HepG2 (cell line): Measurements from ENCODE around the gene LBX2. TPM values are rescaled to one million over a fixed set of nuclear protein-coding genes. Genes with fewer than 3 reads are reported as not detected.

Experiments used
- ASH2L ChIP-seq: fragments of 300-600, 200-600 bp; sonication (generic); IDR thresholded peaks from 2 replicates; pipeline ENCODE4 v1.7.0; 2017; ENCODE audit warnings: low read depth, mild to moderate bottlenecking, moderate library complexity, mixed read lengths, low read length; ENCODE audit not compliant: insufficient read length
- BORCS8-MEF2B ChIP-seq: sonication (generic); formaldehyde crosslinking; IDR thresholded peaks from 2 replicates; pipeline ENCODE4 v1.8.0; 2022; ENCODE audit warnings: mild to moderate bottlenecking, missing genetic modification reagents
- CEBPG ChIP-seq: IDR thresholded peaks from 2 replicates; pipeline ENCODE4 v1.6.1; 2016
- FOXO4 ChIP-seq: sonication (generic); formaldehyde crosslinking; conservative IDR thresholded peaks from 2 replicates; pipeline ENCODE4 v1.8.1; 2023; ENCODE audit warnings: missing genetic modification reagents
- MTA1 ChIP-seq: sonication (generic); formaldehyde crosslinking; IDR thresholded peaks from 2 replicates; pipeline ENCODE4 v1.4.0; 2020; ENCODE audit warnings: missing genetic modification reagents, mild to moderate bottlenecking, borderline replicate concordance
- NCOA1 ChIP-seq: sonication (generic); formaldehyde crosslinking; IDR thresholded peaks from 2 replicates; pipeline ENCODE4 v1.9.0; 2021; ENCODE audit warnings: missing genetic modification reagents
- SALL2 ChIP-seq: sonication (generic); formaldehyde crosslinking; IDR thresholded peaks from 2 replicates; pipeline ENCODE4 v1.8.1; 2023; ENCODE audit warnings: mild to moderate bottlenecking, missing genetic modification reagents, inconsistent platforms
- SMAD3 ChIP-seq: sonication (generic); formaldehyde crosslinking; IDR thresholded peaks from 2 replicates; pipeline ENCODE4 v1.4.0; 2020; ENCODE audit warnings: missing genetic modification reagents
- SP1 ChIP-seq, 2 experiments: fragments of 450-650 bp in 1 of 2; sonication (generic) in 1 of 2; formaldehyde crosslinking in 1 of 2; IDR thresholded peaks; 2 replicates each; pipeline versions ENCODE4 v1.4.0 to v1.6.1; 2016 to 2020; ENCODE audit warnings: missing genetic modification reagents in 1 of 2
- TAF15 ChIP-seq: fragments of 200-400 bp; formaldehyde crosslinking; IDR thresholded peaks from one replicate; pipeline ENCODE4 v1.6.1; 2018; ENCODE audit warnings: mild to moderate bottlenecking, low read depth, low read length; ENCODE audit not compliant: poor library complexity, severe bottlenecking
- TERF1 ChIP-seq: sonication (generic); formaldehyde crosslinking; IDR thresholded peaks from 2 replicates; pipeline ENCODE4 v1.8.0; 2022; ENCODE audit warnings: mild to moderate bottlenecking, missing genetic modification reagents, moderate library complexity
- THAP7 ChIP-seq: sonication (generic); formaldehyde crosslinking; IDR thresholded peaks from 2 replicates; pipeline ENCODE4 v1.8.1; 2023; ENCODE audit warnings: mild to moderate bottlenecking, missing genetic modification reagents
- TIGD3 ChIP-seq: sonication (generic); formaldehyde crosslinking; IDR thresholded peaks from 2 replicates; pipeline ENCODE4 v1.5.1; 2020; ENCODE audit warnings: mild to moderate bottlenecking, missing genetic modification reagents, borderline replicate concordance
- ZBTB7B ChIP-seq: sonication (generic); formaldehyde crosslinking; IDR thresholded peaks from 2 replicates; pipeline ENCODE4 v1.4.0; 2020; ENCODE audit warnings: missing genetic modification reagents
- ZNF280D ChIP-seq: sonication (generic); formaldehyde crosslinking; IDR thresholded peaks from 2 replicates; pipeline ENCODE4 v1.5.1; 2020; ENCODE audit warnings: mild to moderate bottlenecking, missing genetic modification reagents
- ZNF367 ChIP-seq: sonication (generic); formaldehyde crosslinking; IDR thresholded peaks from 2 replicates; pipeline ENCODE4 v1.4.0; 2020; ENCODE audit warnings: missing genetic modification reagents, borderline replicate concordance
- ZNF496 ChIP-seq: sonication (generic); formaldehyde crosslinking; IDR thresholded peaks from 2 replicates; pipeline ENCODE4 v1.8.1; 2023; ENCODE audit warnings: mild to moderate bottlenecking, moderate library complexity, missing genetic modification reagents; ENCODE audit not compliant: insufficient replicate concordance
- ZNF501 ChIP-seq: sonication (generic); formaldehyde crosslinking; IDR thresholded peaks from 2 replicates; pipeline ENCODE4 v1.5.1; 2020; ENCODE audit warnings: mild to moderate bottlenecking, moderate library complexity, missing genetic modification reagents
- ZNF576 ChIP-seq: sonication (generic); formaldehyde crosslinking; IDR thresholded peaks from 2 replicates; pipeline ENCODE4 v1.4.0; 2020; ENCODE audit warnings: mild to moderate bottlenecking, missing genetic modification reagents
- ZNF691 ChIP-seq: sonication (generic); formaldehyde crosslinking; IDR thresholded peaks from 2 replicates; pipeline ENCODE4 v1.4.0; 2020; ENCODE audit warnings: missing genetic modification reagents, low read depth, mild to moderate bottlenecking, borderline replicate concordance
- polyA plus RNA-seq, 8 experiments: library from polyadenylated mRNA; depleted of rRNA in 3 of 8; stranded (reverse) in 7 of 8; unstranded in 1 of 8; fragments of >200 nt; fragmentation: Illumina TruSeq in 4 of 8; extraction: Trizol in 4 of 8; gene quantifications; 2 replicates each; pipeline versions ENCODE4 v1.2.1 to v1.2.3, GENCODE V29; 2011 to 2016; ENCODE audit warnings: low read depth in 4 of 8, missing spikeins in 1 of 8, mixed read lengths in 1 of 8; ENCODE audit not compliant: insufficient read depth in 1 of 8
- total RNA-seq, 5 experiments: library from RNA; depleted of rRNA; stranded (reverse); fragments of >200 nt; fragmentation: Illumina TruSeq; extraction: Trizol; gene quantifications; 2 replicates each; pipeline ENCODE4 v1.2.3, GENCODE V29; 2016; ENCODE audit warnings: low read depth in 1 of 5

LBX2 gene
- total and polyA plus RNA-seq, 2 of the 13 experiments (the other 11 are each of a cell fraction or from before 2014, with no cell fraction given), result 6.4 to 8.1 TPM

- TF ChIP-seq TERF1 (no peak), ZBTB7B (CRISPR knock-in tag) (peak; percentile 90), MTA1 (no peak; the same call in 1 of the 2 replicates), ZNF691 (CRISPR knock-in tag) (peak; percentile 63; the same call in 1 of the 2 replicates), ZNF576 (CRISPR knock-in tag) (no peak), ZNF501 (CRISPR knock-in tag) (peak; percentile 92), NCOA1 (CRISPR knock-in tag) (peak; percentile 78; the same call in 1 of the 2 replicates), SP1 (IDR thresholded peaks at IDR 0.05) (no peak), SP1 (CRISPR knock-in tag; IDR thresholded peaks at IDR 0.05) (peak; percentile 77), CEBPG (CRISPR knock-in tag) (peak; percentile 3; the same call in 1 of the 2 replicates), TAF15 (peak; percentile 55), BORCS8-MEF2B (CRISPR knock-in tag) (peak; percentile 83), THAP7 (CRISPR knock-in tag) (peak; percentile 68; the same call in 1 of the 2 replicates), TIGD3 (CRISPR knock-in tag) (no peak), ZNF280D (CRISPR knock-in tag) (peak; percentile 81), SALL2 (CRISPR knock-in tag) (peak; percentile 75), ASH2L (peak; percentile 88), SMAD3 (CRISPR knock-in tag) (peak; percentile 29; the same call in 1 of the 2 replicates), ZNF496 (CRISPR knock-in tag) (no peak), FOXO4 (CRISPR knock-in tag) (no peak), ZNF367 (CRISPR knock-in tag) (no peak)
Measured at GRCh38 chr2:74457549-74458131, 41.8 kb downstream of the LBX2 start (continued).
